MM.1S (cell line): ENCODE measurements around the gene OBSCN.

Source experiments
- EZH2 ChIP-seq: fragments of 300-600 bp; sonication (generic); optimal IDR thresholded peaks from 2 replicates; pipeline ENCODE3; 2017; ENCODE audit warnings: low read depth, mild to moderate bottlenecking, antibody characterized with exemption, low read length, mixed read lengths
- TF ChIP-seq, protein P1 (sequence below): fragments of 300-600 bp; sonication (generic); IDR thresholded peaks from 2 replicates; pipeline ENCODE4 v1.5.1; 2016; ENCODE audit warnings: antibody characterized with exemption, low read length, mixed read lengths

DNA sequence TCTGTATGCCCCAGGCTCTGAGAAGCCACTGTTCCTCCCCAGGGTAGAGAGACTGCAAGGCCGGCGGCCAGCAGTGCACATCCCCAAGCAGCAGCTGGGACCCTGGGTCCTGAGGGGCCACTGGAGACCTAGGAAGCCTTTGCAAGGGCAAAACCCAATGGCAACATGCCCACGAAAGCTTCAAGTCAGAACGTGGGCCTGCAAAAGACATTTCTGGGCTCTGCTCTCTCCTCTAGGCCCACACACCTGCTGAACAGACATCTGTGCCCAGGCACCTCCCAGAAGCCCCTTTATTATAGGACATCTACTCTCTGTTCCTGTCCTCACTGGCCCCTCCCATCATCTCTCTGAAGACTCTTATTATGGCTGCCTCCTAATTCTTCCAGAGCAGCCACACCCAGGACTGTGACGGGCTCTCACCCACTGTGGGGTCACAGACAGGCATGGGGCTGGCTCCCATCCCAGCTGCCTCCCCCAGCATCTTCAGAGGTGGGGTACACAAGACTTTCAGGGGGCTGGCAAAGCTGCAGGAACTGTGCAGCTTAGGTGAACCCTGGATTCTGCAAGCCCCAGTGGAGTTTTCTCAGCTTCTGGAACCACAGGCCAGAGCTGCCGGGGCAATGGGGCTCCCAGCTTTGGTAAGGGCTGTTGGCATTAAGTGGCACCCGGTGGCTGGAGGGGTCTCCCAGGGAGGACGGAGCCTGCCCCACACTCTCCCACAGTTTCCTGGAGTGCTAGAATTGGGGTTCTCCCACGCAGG, 186.1 kb downstream of the OBSCN start:
- TF ChIP-seq, protein P1, sequence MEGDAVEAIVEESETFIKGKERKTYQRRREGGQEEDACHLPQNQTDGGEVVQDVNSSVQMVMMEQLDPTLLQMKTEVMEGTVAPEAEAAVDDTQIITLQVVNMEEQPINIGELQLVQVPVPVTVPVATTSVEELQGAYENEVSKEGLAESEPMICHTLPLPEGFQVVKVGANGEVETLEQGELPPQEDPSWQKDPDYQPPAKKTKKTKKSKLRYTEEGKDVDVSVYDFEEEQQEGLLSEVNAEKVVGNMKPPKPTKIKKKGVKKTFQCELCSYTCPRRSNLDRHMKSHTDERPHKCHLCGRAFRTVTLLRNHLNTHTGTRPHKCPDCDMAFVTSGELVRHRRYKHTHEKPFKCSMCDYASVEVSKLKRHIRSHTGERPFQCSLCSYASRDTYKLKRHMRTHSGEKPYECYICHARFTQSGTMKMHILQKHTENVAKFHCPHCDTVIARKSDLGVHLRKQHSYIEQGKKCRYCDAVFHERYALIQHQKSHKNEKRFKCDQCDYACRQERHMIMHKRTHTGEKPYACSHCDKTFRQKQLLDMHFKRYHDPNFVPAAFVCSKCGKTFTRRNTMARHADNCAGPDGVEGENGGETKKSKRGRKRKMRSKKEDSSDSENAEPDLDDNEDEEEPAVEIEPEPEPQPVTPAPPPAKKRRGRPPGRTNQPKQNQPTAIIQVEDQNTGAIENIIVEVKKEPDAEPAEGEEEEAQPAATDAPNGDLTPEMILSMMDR = no peak
- TF ChIP-seq EZH2 = no peak
